GM18526 (cell line): ENCODE measurements around the gene HPRT1.

Experiments used
- POLR2A ChIP-seq: IDR thresholded peaks from 3 replicates; pipeline ENCODE4 v1.6.1; 2011; ENCODE audit not compliant: insufficient read length; ENCODE audit errors: extremely low read depth

HPRT1 gene

GRCh38 chrX:134525086-134525792 lies 65.3 kb downstream of the HPRT1 start:
- TF ChIP-seq POLR2A = no peak

GRCh38 chrX:134526399-134526798 lies 66.4 kb downstream of the HPRT1 start:
- TF ChIP-seq POLR2A = no peak

- TF ChIP-seq POLR2A = no peak
These were observed 69.0 kb downstream of the HPRT1 start for GRCh38 chrX:134528960-134529359.

GRCh38 chrX:134529481-134529880 lies 69.5 kb downstream of the HPRT1 start:
- no peak for TF ChIP-seq POLR2A

- no peak for TF ChIP-seq POLR2A
These were observed 70.9 kb downstream of the HPRT1 start for GRCh38 chrX:134530845-134531244.

GRCh38 chrX:134533352-134533751 lies 73.4 kb downstream of the HPRT1 start:
- no peak for TF ChIP-seq POLR2A

GRCh38 chrX:134533952-134534351 lies 74.0 kb downstream of the HPRT1 start:
- TF ChIP-seq POLR2A = no peak

GRCh38 chrX:134537179-134537955 lies 77.4 kb downstream of the HPRT1 start:
- no peak for TF ChIP-seq POLR2A

GRCh38 chrX:134538316-134538715 lies 78.4 kb downstream of the HPRT1 start:
- no peak for TF ChIP-seq POLR2A

- TF ChIP-seq POLR2A = no peak
These were observed 81.9 kb downstream of the HPRT1 start for GRCh38 chrX:134541906-134542305.

- no peak for TF ChIP-seq POLR2A
These were observed 82.5 kb downstream of the HPRT1 start for GRCh38 chrX:134542485-134542884.

GRCh38 chrX:134543288-134543687 lies 83.3 kb downstream of the HPRT1 start:
- TF ChIP-seq POLR2A = no peak

GRCh38 chrX:134544135-134544512 lies 84.2 kb downstream of the HPRT1 start:
- TF ChIP-seq POLR2A = no peak

GRCh38 chrX:134544513-134545151 lies 84.7 kb downstream of the HPRT1 start:
- TF ChIP-seq POLR2A = no peak

- TF ChIP-seq POLR2A = no peak
These were observed 85.5 kb downstream of the HPRT1 start for GRCh38 chrX:134545510-134545909.

GRCh38 chrX:134546187-134546586 lies 86.2 kb downstream of the HPRT1 start:
- no peak for TF ChIP-seq POLR2A
